ENCODE results near the gene TSPAN7.

Gene TSPAN7

GRCh38 chrX:38699121-38699520 lies 137.8 kb downstream of the TSPAN7 start:
- no peak for DNase-seq

GRCh38 chrX:38699696-38700095 lies 138.4 kb downstream of the TSPAN7 start:
- DNase-seq = no peak

GRCh38 chrX:38701073-38701472 lies 139.7 kb downstream of the TSPAN7 start:
- DNase-seq = no peak

GRCh38 chrX:38704146-38704882 lies 143.0 kb downstream of the TSPAN7 start:
- DNase-seq = no peak

GRCh38 chrX:38717871-38718270 lies 156.5 kb downstream of the TSPAN7 start:
- peak; percentile 1 for DNase-seq

- DNase-seq = no peak
Measured at GRCh38 chrX:38718311-38718710, 157.0 kb downstream of the TSPAN7 start.

GRCh38 chrX:38726612-38727011 lies 165.3 kb downstream of the TSPAN7 start:
- no peak for DNase-seq

GRCh38 chrX:38727668-38728067 lies 166.3 kb downstream of the TSPAN7 start:
- DNase-seq = no peak

GRCh38 chrX:38732866-38733265 lies 171.5 kb downstream of the TSPAN7 start:
- DNase-seq = no peak

All from NCI-H146 (cell line).